Measurements from ENCODE around the gene ZCRB1.

- TF ChIP-seq, protein P1, sequence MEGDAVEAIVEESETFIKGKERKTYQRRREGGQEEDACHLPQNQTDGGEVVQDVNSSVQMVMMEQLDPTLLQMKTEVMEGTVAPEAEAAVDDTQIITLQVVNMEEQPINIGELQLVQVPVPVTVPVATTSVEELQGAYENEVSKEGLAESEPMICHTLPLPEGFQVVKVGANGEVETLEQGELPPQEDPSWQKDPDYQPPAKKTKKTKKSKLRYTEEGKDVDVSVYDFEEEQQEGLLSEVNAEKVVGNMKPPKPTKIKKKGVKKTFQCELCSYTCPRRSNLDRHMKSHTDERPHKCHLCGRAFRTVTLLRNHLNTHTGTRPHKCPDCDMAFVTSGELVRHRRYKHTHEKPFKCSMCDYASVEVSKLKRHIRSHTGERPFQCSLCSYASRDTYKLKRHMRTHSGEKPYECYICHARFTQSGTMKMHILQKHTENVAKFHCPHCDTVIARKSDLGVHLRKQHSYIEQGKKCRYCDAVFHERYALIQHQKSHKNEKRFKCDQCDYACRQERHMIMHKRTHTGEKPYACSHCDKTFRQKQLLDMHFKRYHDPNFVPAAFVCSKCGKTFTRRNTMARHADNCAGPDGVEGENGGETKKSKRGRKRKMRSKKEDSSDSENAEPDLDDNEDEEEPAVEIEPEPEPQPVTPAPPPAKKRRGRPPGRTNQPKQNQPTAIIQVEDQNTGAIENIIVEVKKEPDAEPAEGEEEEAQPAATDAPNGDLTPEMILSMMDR (IDR thresholded peaks at IDR 0.05) = no peak
- no peak for TF ChIP-seq POLR2A (IDR thresholded peaks at IDR 0.05)
Observed at GRCh38 chr12:42277396-42278127, 48.3 kb downstream of the ZCRB1 start.
